HEK293T (cell line): ENCODE measurements around the gene PHAF1.

Source experiments
- CTCF ChIA-PET: fragments of 350-600 bp; formaldehyde crosslinking; extraction: SDS; loops from one replicate; lab custom pipeline; 2021; ENCODE audit warnings: antibody characterized with exemption, inconsistent platforms; lab: Yijun Ruan, JAX
- POLR2A ChIA-PET: fragments of 350-600 bp; formaldehyde crosslinking; extraction: SDS; loops from one replicate; lab custom pipeline; 2020; ENCODE audit warnings: antibody characterized with exemption, inconsistent platforms; lab: Yijun Ruan, JAX
- DNase-seq: peaks from one replicate; pipeline ENCODE4 v3.0.0; 2012; ENCODE audit warnings: mixed read lengths; ENCODE audit errors: extremely low spot score
- ARNT ChIP-seq: fragments of 450-650 bp; IDR thresholded peaks from 2 replicates; pipeline ENCODE4 v1.6.1; 2017; ENCODE audit warnings: mild to moderate bottlenecking
- BHLHE40 ChIP-seq: fragments of 450-650 bp; IDR thresholded peaks from 2 replicates; pipeline ENCODE4 v1.6.1; 2016; ENCODE audit warnings: mild to moderate bottlenecking, moderate library complexity, borderline replicate concordance
- CTBP1 ChIP-seq: fragments of 450-650 bp; IDR thresholded peaks from 2 replicates; pipeline ENCODE4 v1.6.1; 2016; ENCODE audit warnings: borderline replicate concordance
- ELF4 ChIP-seq: fragments of 450-650 bp; IDR thresholded peaks from 2 replicates; pipeline ENCODE4 v1.6.1; 2017; ENCODE audit warnings: antibody characterized with exemption
- FOXA1 ChIP-seq: fragments of 450-650 bp; IDR thresholded peaks from 2 replicates; pipeline ENCODE4 v1.6.1; 2016; ENCODE audit warnings: mild to moderate bottlenecking
- FOXK2 ChIP-seq: fragments of 450-650 bp; IDR thresholded peaks from 2 replicates; pipeline ENCODE4 v1.6.1; 2016; ENCODE audit warnings: mild to moderate bottlenecking
- FOXM1 ChIP-seq: fragments of 450-650 bp; IDR thresholded peaks from 2 replicates; pipeline ENCODE4 v1.6.1; 2017; ENCODE audit warnings: mild to moderate bottlenecking, borderline replicate concordance
- HDGF ChIP-seq: fragments of 450-650 bp; IDR thresholded peaks from 2 replicates; pipeline ENCODE4 v1.6.1; 2017; ENCODE audit warnings: antibody characterized with exemption, borderline replicate concordance
- L3MBTL2 ChIP-seq: fragments of 450-650 bp; conservative IDR thresholded peaks from 2 replicates; pipeline ENCODE4 v1.6.1; 2016; ENCODE audit warnings: mild to moderate bottlenecking
- LEF1 ChIP-seq: fragments of 450-650 bp; IDR thresholded peaks from 2 replicates; pipeline ENCODE4 v1.6.1; 2017; ENCODE audit warnings: mild to moderate bottlenecking, borderline replicate concordance
- NFRKB ChIP-seq: fragments of 450-650 bp; IDR thresholded peaks from 2 replicates; pipeline ENCODE4 v1.6.1; 2016; ENCODE audit warnings: mild to moderate bottlenecking, moderate library complexity
- PKNOX1 ChIP-seq: fragments of 450-650 bp; IDR thresholded peaks from 2 replicates; pipeline ENCODE4 v1.6.1; 2016
- SP1 ChIP-seq: fragments of 450-650 bp; IDR thresholded peaks from 2 replicates; pipeline ENCODE4 v1.6.1; 2017
- SUZ12 ChIP-seq: fragments of 450-650 bp; IDR thresholded peaks from 2 replicates; pipeline ENCODE4 v1.6.1; 2016; ENCODE audit warnings: mild to moderate bottlenecking
- TARDBP ChIP-seq: fragments of 450-650 bp; IDR thresholded peaks from 2 replicates; pipeline ENCODE4 v1.6.1; 2016
- ZNF384 ChIP-seq: fragments of 450-650 bp; IDR thresholded peaks from 2 replicates; pipeline ENCODE4 v1.6.1; 2016

PHAF1 gene

GRCh38 chr16:67188798-67189197 is 79.1 kb downstream of the PHAF1 start:
- TF ChIP-seq PKNOX1 = no peak
- no peak for TF ChIP-seq LEF1
- TF ChIP-seq FOXK2 = no peak
- no peak for TF ChIP-seq CTBP1
- no peak for TF ChIP-seq HDGF
- POLR2A ChIA-PET = no interaction called here
- CTCF ChIA-PET = no interaction called here
- no peak for DNase-seq

- TF ChIP-seq LEF1 = no peak
- TF ChIP-seq HDGF = no peak
- TF ChIP-seq BHLHE40 = no peak
- no peak for DNase-seq
- ChIA-PET POLR2A (interaction anchor here (0.7 to 2.0 kb wide), 3 partner anchors 19 to 37 kb away, joined by 3 to 7 read pairs (median 5); partner anchors contain the start of genes NOL3 and TMEM208), CTCF (interaction anchor here (0.6 to 0.8 kb wide), 2 partner anchors 20 to 165 kb away, joined by 3 read pairs; partner anchors contain the start of gene NOL3)
Observed at GRCh38 chr16:67190041-67190440, 80.3 kb downstream of the PHAF1 start, which contains the start of gene EXOC3L1. Gene EXOC3L1, minus strand, starts transcription at chr16:67190136. Its CDS starts 460 bp downstream, at chr16:67189676.

- TF ChIP-seq SP1 = no peak
- TF ChIP-seq CTBP1 = no peak
- no peak for TF ChIP-seq SUZ12
- TF ChIP-seq L3MBTL2 = no peak
- no peak for TF ChIP-seq ELF4
- no peak for TF ChIP-seq TARDBP
- no peak for TF ChIP-seq ZNF384
- no peak for TF ChIP-seq PKNOX1
- no peak for TF ChIP-seq HDGF
- no peak for TF ChIP-seq NFRKB
- TF ChIP-seq BHLHE40 = no peak
- TF ChIP-seq FOXK2 = no peak
- TF ChIP-seq FOXA1 = no peak
- no peak for TF ChIP-seq LEF1
- TF ChIP-seq ARNT = no peak
- POLR2A ChIA-PET = interaction anchor here (0.7 to 2.0 kb wide), 3 partner anchors 20 to 36 kb away, joined by 3 to 7 read pairs (median 5); partner anchors contain the start of genes NOL3 and TMEM208
Observed at GRCh38 chr16:67190448-67191399, 81.0 kb downstream of the PHAF1 start.

DNA sequence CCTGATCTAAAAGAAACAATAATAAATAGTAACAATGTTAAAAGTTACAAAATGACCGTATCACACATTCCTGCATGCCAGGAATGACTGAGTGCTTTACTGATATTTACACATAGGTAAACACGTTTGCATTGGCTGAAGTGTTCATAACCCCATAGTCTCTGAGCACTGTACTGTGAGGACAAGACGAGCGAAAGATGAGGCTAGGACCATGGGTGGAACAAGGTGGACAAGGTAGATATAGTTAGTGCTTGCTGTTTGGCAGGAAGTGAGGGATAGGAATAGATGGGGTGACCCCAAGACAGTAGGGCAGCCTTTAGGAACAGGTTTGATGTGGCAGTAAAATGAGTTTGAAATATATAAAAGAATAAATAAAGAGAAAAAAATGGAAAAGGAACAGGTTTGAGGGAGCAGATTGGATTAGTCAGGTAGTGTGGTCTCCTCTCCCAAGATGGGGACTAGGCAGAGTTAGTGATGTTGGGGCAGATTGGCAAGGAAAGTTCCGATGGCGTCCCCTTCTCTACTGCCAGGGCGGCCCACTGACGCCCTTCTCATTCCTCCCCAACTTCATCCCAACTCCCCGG is 81.8 kb downstream of the PHAF1 start:
- no peak for DNase-seq
- TF ChIP-seq SP1 (no peak), CTBP1 (no peak), LEF1 (no peak)
- POLR2A ChIA-PET = no interaction called here
- CTCF ChIA-PET = no interaction called here

More at GRCh38 chr16:67190448-67191399, 81.0 kb downstream of the PHAF1 start:
- CTCF ChIA-PET = interaction anchor here (0.6 to 0.8 kb wide), 2 partner anchors 20 to 165 kb away, joined by 3 read pairs; partner anchors contain the start of gene NOL3
- DNase-seq = no peak

DNA sequence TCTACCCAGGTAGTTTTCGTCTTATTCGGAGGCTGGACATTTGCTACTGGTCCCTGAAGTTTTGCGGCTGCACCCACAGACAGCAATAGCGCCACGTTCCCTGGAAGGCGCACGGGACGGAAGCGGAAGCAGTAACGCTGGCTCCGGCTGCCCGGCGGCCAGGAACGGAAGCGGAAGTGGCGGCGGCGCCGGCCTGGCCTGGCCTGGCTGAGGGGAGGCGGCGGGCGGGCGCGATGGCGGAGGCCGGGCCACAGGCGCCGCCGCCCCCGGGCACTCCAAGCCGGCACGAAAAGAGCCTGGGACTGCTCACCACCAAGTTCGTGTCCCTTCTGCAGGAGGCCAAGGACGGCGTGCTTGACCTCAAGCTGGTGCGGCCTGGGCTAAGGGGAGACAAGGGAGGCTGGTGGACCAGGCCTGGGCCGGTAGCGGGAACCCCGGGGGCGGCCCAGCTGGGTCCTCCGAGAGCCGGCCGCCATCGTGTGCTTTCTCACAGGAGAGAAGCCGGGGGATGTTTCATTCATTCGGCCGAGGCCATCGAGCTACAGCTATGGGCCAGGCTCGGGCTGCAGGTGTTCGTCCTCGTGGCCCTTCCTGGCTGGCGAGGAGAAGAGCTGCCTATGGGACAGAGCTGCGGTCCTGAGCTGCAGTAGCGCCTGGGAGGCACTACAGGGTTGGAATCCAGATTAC is 82.4 kb downstream of the PHAF1 start, which contains the start of gene E2F4:
Gene E2F4, plus strand, starts transcription at position 161 of the 687 bp plus-strand sequence. Its CDS starts 73 bp downstream, at position 234.
- DNase-seq = peak; percentile 93
- ChIA-PET POLR2A (interaction anchor here (1.0 to 1.9 kb wide), 5 partner anchors 17 to 56 kb away, joined by 3 to 7 read pairs (median 3); partner anchors contain the start of genes FHOD1 and TMEM208), CTCF (interaction anchor here (0.6 to 0.8 kb wide), 2 partner anchors 34 to 35 kb away, joined by 3 read pairs; no protein-coding TSS in a partner anchor)
- no peak for TF ChIP-seq SP1
- TF ChIP-seq FOXM1 = no peak
- no peak for TF ChIP-seq SUZ12
- TF ChIP-seq FOXA1 = no peak
- TF ChIP-seq TARDBP = no peak
- TF ChIP-seq PKNOX1 = no peak
- TF ChIP-seq BHLHE40 = no peak
- no peak for TF ChIP-seq HDGF
- no peak for TF ChIP-seq FOXK2
- TF ChIP-seq CTBP1 = no peak
- TF ChIP-seq LEF1 = peak; percentile 25; the same call in 1 of the 2 replicates
- no peak for TF ChIP-seq NFRKB
- TF ChIP-seq ARNT = no peak
- TF ChIP-seq ELF4 = peak; percentile 76
- no peak for TF ChIP-seq ZNF384
